HG02798 (cell line): ENCODE measurements around the gene PARD3B.
A peak's percentile ranks its signal among the peaks of the same experiment; 100 is the strongest.

Source experiments
- ATAC-seq: cut with Tn5 transposase; IDR thresholded peaks from one replicate; pipeline ENCODE4 v1.9.1; 2021; ENCODE audit warnings: mild to moderate bottlenecking; ENCODE audit not compliant: unreplicated experiment, poor library complexity

Gene PARD3B

GRCh38 chr2:205280596-205281236 lies 735.4 kb downstream of the PARD3B start:
- no peak for ATAC-seq

- no peak for ATAC-seq
Measured at GRCh38 chr2:205283736-205284270, 738.5 kb downstream of the PARD3B start.

GRCh38 chr2:205284334-205284733 lies 739.1 kb downstream of the PARD3B start:
- ATAC-seq: no peak

- ATAC-seq: no peak
Measured at GRCh38 chr2:205287316-205287715, 742.0 kb downstream of the PARD3B start.

DNA sequence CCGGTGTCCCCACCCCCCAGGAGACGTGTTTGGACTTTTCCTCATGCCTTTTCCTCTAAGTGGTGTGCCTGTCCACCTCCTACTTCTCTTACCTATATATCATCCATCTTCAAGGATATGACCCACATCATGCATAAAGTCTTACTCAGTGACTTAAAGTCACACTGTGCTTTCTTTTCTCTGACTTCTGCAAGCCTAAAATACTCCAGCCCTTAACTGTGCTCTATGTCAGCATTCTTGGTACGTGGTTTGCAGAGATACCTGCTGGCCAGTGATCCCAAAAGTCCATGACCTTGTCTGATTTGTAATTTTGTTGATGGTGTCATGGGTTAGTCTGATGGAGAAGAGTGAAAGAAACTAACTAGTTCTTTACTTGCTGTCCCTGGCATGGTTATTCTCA lies 743.4 kb downstream of the PARD3B start:
- ATAC-seq: no peak

- ATAC-seq: no peak
Measured at GRCh38 chr2:205290299-205290698, 745.0 kb downstream of the PARD3B start.

GRCh38 chr2:205292665-205293295 lies 747.5 kb downstream of the PARD3B start:
- no peak for ATAC-seq

GRCh38 chr2:205293559-205293958 lies 748.3 kb downstream of the PARD3B start:
- ATAC-seq: no peak

DNA sequence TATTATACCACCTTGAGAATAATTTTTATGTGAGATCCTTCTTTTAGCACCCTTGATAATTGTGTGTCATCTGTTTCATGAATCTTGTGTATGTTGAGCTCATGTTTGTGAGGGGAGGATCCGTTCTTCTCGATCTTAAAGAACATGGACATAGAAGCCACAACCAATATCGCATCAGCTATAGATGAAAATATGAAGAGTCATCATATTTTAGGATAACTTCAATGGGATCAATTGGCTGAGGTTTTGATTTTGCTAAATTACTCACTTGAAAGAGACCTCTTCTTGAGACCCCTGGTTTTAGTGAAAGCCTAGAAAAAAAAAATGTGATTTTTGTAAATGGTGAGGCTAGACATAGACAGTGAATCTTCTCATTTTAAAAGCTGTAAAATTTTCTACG lies 751.7 kb downstream of the PARD3B start:
- no peak for ATAC-seq

DNA sequence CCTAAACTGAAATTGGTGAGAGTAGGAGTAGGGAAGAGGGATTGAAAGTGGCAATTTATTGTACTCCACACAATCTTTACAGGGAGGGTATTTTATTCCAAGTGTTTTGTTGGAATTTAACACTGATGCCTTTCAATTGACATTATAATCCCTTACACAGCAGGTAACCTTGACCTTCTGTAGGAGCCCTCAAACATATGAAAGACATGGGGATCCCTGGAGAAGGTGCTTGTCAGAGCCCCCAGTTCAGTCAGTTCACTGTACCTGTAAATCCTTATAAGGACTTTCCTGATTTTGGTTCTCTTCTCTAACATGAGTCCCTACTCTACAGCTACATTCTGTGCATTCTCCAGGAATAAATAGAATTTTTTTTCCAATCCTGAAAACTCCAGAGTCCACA lies 752.1 kb downstream of the PARD3B start:
- ATAC-seq: no peak

DNA sequence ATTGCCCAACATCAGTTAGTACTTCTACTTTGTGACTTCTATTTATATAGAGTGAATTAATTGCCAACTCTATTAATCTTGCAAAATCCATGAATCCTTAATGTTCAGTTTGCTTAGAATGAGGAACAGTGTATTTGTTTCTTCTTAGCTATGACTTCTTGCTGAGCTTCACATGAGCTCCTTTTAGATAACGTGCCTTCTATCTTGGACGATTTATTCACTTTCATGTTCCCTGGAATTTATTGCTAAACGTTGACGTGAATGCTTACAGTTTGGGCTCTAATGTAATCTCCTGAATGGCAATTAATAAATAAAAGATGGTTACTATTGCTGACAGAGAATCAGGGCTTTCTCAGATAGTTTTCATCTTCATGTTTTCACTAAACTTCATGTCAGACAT lies 752.6 kb downstream of the PARD3B start:
- no peak for ATAC-seq

DNA sequence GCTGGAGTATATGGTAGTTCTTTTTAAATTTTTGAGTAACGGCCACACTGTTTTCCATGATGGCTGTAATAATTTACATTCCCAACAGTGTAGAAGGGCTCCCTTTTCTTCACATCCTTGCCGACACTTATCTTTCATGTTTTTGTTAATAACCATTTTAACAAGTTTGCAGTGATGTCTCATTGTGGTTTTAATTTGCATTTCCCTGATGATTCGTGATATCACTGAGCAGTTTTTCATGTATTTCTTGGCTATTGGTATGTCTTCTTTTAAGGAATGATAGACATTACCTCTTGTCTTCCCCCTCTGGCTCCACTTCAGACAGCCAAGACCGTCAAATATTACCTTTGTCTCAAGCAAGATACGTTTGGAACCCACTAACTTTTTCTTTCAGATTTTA lies 765.9 kb downstream of the PARD3B start:
- ATAC-seq: no peak

- no peak for ATAC-seq
Measured at GRCh38 chr2:205321231-205321630, 776.0 kb downstream of the PARD3B start.

- ATAC-seq: peak; percentile 42
Measured at GRCh38 chr2:205323929-205324328, 778.7 kb downstream of the PARD3B start.

GRCh38 chr2:205324355-205324754 lies 779.1 kb downstream of the PARD3B start:
- ATAC-seq: peak; percentile 44

DNA sequence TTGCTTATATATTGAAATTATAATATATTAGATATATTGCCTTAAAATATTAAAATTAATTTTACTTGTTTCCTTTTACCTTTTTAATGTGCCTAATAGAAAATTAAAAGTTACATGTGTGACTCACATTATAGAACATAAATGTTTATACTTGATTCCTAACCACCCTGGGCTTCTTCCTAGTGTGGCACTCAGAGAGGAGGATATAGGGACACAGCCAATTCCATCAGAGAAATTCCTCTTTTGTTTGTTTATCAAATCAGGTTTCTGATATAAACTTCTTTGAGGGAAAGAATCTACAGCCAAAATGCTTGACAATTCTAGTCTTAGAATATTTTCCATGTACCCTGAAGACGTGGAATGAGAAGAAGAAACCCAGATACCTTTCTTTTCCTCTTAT lies 788.1 kb downstream of the PARD3B start:
- no peak for ATAC-seq

DNA sequence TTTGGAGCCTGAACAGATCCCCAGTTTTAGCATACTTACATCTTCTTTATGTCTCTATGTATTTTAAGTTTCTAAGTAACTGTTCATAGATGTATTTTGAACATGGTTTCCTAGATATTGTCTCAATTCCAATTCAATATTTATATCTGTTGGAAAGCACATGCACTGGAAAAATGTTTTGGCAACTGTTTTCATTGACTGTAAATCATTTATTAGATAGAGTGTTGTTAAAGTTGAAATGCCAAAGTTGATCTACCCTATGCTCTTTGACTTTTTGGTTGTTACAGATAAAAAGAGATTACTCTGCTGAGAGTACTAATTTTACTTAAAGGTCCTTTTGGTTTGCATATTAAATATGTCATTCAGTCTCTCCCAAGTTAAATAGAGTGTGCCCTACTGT lies 792.0 kb downstream of the PARD3B start:
- no peak for ATAC-seq

DNA sequence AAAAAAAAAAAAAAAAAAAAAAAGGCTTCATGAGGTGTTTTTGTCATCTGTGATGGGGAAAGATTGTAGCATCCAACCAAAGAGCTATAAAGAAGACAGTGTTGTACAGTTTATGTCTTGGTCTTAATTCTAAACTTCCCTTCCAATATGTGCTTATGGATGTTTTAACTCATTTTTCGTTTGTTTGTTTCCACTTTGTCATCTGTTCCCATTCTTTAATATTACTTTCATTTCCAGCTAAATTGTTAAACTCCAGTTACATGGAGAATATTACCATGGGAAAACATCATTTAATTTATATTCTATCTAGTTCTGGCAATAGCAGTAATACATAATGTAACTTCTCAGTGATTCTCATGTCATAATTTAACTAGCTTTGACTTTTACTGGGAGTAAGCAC lies 792.9 kb downstream of the PARD3B start:
- ATAC-seq: no peak

- ATAC-seq: no peak
Measured at GRCh38 chr2:205343103-205343502, 797.8 kb downstream of the PARD3B start.

- ATAC-seq: no peak
Measured at GRCh38 chr2:205346649-205347048, 801.4 kb downstream of the PARD3B start.

DNA sequence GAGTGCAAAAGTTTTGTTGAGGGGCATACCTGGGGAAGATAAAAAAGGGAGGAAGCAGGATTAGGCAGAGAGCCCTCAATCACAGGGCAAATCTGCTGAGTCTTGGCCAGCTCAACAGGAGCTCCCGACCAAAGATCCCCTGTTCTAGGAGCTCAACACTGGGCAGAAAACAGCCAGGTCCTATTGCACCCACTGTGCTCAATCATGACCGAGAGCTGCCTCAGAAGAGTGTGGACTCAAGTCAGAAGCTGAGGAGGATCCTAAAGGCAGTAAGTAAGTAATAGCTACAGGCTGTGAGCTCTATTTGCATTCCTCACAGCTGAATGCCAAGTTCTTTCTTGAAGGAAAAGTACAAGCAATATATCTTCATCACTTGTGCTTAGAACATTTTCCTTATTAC lies 802.6 kb downstream of the PARD3B start:
- ATAC-seq: no peak

- ATAC-seq: no peak
Measured at GRCh38 chr2:205352094-205352493, 806.8 kb downstream of the PARD3B start.
